HG02678 (cell line): ENCODE measurements around the gene LCN15.
"Not testable (repeated sequence)": the region's sequence is repeated elsewhere in the genome, so short reads cannot be mapped to it uniquely, and the experiment has no call there.

Experiments used
- ATAC-seq: cut with Tn5 transposase; IDR thresholded peaks from one replicate; pipeline ENCODE4 v1.9.1; 2021; ENCODE audit warnings: mild to moderate bottlenecking, moderate library complexity; ENCODE audit not compliant: unreplicated experiment

The LCN15 gene

GRCh38 chr9:136764301-136764891 lies at the start of gene LCN15:
Gene LCN15 (minus strand): TSS chr9:136764518. CDS start chr9:136764488, 30 bp downstream.
- ATAC-seq: no peak

- ATAC-seq: no peak
These were observed 44.5 kb upstream of the LCN15 start for GRCh38 chr9:136808806-136809158.

GRCh38 chr9:136808075-136808805 lies 43.9 kb upstream of the LCN15 start:
- peak; percentile 35 for ATAC-seq

- ATAC-seq: peak; percentile 81
These were observed 43.2 kb upstream of the LCN15 start, which contains the start of gene RABL6 for GRCh38 chr9:136807281-136808074. Gene RABL6 (plus strand): TSS chr9:136807948. CDS start chr9:136808197, 249 bp downstream.

GRCh38 chr9:136806631-136807201 lies 42.4 kb upstream of the LCN15 start:
- ATAC-seq: no peak

- ATAC-seq: no peak
These were observed 41.7 kb upstream of the LCN15 start for GRCh38 chr9:136806067-136806466.

- no peak for ATAC-seq
These were observed 41.0 kb upstream of the LCN15 start for GRCh38 chr9:136805207-136805740.

GRCh38 chr9:136804509-136805206 lies 40.3 kb upstream of the LCN15 start:
- ATAC-seq: no peak

- ATAC-seq: no peak
These were observed 39.5 kb upstream of the LCN15 start for GRCh38 chr9:136803551-136804508.

GRCh38 chr9:136803009-136803550 lies 38.8 kb upstream of the LCN15 start:
- not testable (repeated sequence) for ATAC-seq

GRCh38 chr9:136802321-136802720 lies 38.0 kb upstream of the LCN15 start:
- no peak for ATAC-seq

- no peak for ATAC-seq
These were observed 35.7 kb upstream of the LCN15 start for GRCh38 chr9:136799854-136800657.

GRCh38 chr9:136799079-136799853 lies 34.9 kb upstream of the LCN15 start:
- ATAC-seq: no peak

- no peak for ATAC-seq
These were observed 34.4 kb upstream of the LCN15 start for GRCh38 chr9:136798708-136799078.

GRCh38 chr9:136796775-136797347 lies 32.5 kb upstream of the LCN15 start:
- ATAC-seq: not testable (repeated sequence)

GRCh38 chr9:136796238-136796774 lies 32.0 kb upstream of the LCN15 start, which contains the start of gene CCDC183:
Gene CCDC183 (plus strand): TSS chr9:136796338. CDS start chr9:136796398, 60 bp downstream.
- ATAC-seq: no peak

- no peak for ATAC-seq
These were observed 30.7 kb upstream of the LCN15 start for GRCh38 chr9:136795000-136795348.
